Activated CD8-positive, alpha-beta T cell treated with anti-CD3 and anti-CD28 coated beads for 36 hours (primary cell): ENCODE results near the gene PSD2. TPM values are rescaled to one million over a fixed set of nuclear protein-coding genes. Genes with fewer than 3 reads are reported as not detected.
A peak's percentile ranks its signal among the peaks of the same experiment; 100 is the strongest.

ENCODE experiments used
- ATAC-seq: fragments of 200-7000 bp; cut with Tn5 transposase; one replicate; pipeline ENCODE4 v1.10.0; 2021; ENCODE audit warnings: mild to moderate bottlenecking, moderate library complexity
- CTCF ChIA-PET: fragments of 350-600 bp; sonication (Branson Sonifier 250); formaldehyde crosslinking; loops from one replicate; lab custom pipeline; 2021; ENCODE audit warnings: antibody characterized with exemption; lab: Charles Lee
- POLR2A ChIA-PET: fragments of 350-600 bp; sonication (Branson Sonifier 250); formaldehyde crosslinking; loops from one replicate; lab custom pipeline; 2021; ENCODE audit warnings: antibody characterized with exemption; lab: Charles Lee
- DNase-seq: peaks from one replicate; pipeline ENCODE4 v3.0.0-alpha.2; 2020
- H3K27ac Mint-ChIP-seq: one replicate; pipeline ENCODE4 v1.8.0; 2021; ENCODE audit warnings: mild to moderate bottlenecking, mixed read lengths
- H3K27me3 Mint-ChIP-seq: one replicate; pipeline ENCODE4 v1.8.0; 2021; ENCODE audit warnings: mixed read lengths
- H3K36me3 Mint-ChIP-seq: one replicate; pipeline ENCODE4 v1.8.0; 2021; ENCODE audit warnings: low read depth, mixed read lengths
- H3K4me1 Mint-ChIP-seq: one replicate; pipeline ENCODE4 v1.8.0; 2021; ENCODE audit warnings: low read depth, mixed read lengths
- H3K4me3 Mint-ChIP-seq: one replicate; pipeline ENCODE4 v1.8.0; 2021; ENCODE audit warnings: mild to moderate bottlenecking, moderate library complexity, mixed read lengths
- H3K9me3 Mint-ChIP-seq: one replicate; pipeline ENCODE4 v1.8.0; 2021; ENCODE audit warnings: mixed read lengths
- intact Hi-C: fragments of 100-400 bp; cut with micrococcal nuclease; formaldehyde crosslinking; loops from one replicate; pipeline ENCODE4 v1.10.0; 2022
- total RNA-seq, 2 experiments: library from RNA; stranded (reverse); gene quantifications; one replicate each; pipeline ENCODE4 v1.2.3, GENCODE V29; 2021
- TF ChIP-seq, protein P1 (sequence below): fragments of 200-600 bp; IDR thresholded peaks from one replicate; pipeline ENCODE4 v1.8.0; 2022; ENCODE audit warnings: antibody characterized with exemption, mild to moderate bottlenecking

The PSD2 gene
- total RNA-seq, 2 experiments from 2014 or later = 0.14 TPM; not detected in 1

DNA sequence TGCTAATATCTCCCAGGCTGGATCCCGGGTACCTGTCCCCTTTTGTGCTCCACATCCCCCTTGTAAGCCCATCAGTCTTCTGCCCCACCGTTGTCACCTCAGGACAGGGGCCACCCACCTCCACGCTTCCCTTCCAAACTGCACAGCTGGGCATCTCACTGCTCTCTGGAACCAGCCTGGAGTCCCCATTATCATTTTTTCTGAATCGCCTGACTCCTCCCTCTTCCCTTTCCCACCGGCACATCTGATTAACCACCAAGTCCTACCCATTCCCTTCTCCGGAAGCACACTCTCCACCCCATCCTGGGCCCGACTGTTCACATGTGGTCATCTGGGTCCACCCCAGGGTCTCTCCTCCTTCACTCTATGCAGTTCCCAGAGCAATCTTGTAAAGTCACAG, 53.9 kb downstream of the PSD2 start:
- ChIA-PET CTCF (interaction anchor here (0.8 to 2.7 kb wide), 9 partner anchors 10 to 120 kb away, joined by 3 to 17 read pairs (median 6); no protein-coding TSS in a partner anchor), POLR2A (interaction anchor here (0.8 kb wide), 1 partner anchor 10 kb away, joined by 3 read pairs; no protein-coding TSS in a partner anchor)
- Mint-ChIP-seq H3K4me3 (peak overlapping the region; percentile 70), H3K27me3 (peaks cover 12% of the 10 kb centered on the region), H3K36me3 (no peaks in the 10 kb centered on the region), H3K4me1 (peaks cover 8% of the 10 kb centered on the region), H3K9me3 (no peaks in the 10 kb centered on the region), H3K27ac (no peak overlapping the region)
- DNase-seq (no peak), ATAC-seq (no peak)
- TF ChIP-seq, protein P1, sequence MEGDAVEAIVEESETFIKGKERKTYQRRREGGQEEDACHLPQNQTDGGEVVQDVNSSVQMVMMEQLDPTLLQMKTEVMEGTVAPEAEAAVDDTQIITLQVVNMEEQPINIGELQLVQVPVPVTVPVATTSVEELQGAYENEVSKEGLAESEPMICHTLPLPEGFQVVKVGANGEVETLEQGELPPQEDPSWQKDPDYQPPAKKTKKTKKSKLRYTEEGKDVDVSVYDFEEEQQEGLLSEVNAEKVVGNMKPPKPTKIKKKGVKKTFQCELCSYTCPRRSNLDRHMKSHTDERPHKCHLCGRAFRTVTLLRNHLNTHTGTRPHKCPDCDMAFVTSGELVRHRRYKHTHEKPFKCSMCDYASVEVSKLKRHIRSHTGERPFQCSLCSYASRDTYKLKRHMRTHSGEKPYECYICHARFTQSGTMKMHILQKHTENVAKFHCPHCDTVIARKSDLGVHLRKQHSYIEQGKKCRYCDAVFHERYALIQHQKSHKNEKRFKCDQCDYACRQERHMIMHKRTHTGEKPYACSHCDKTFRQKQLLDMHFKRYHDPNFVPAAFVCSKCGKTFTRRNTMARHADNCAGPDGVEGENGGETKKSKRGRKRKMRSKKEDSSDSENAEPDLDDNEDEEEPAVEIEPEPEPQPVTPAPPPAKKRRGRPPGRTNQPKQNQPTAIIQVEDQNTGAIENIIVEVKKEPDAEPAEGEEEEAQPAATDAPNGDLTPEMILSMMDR = no peak
- intact Hi-C loops = no loop called here

GRCh38 chr5:139849942-139850341, 54.3 kb downstream of the PSD2 start:
- ATAC-seq (no peak), DNase-seq (no peak)
- Mint-ChIP-seq H3K27ac (no peak overlapping the region), H3K27me3 (peaks cover 12% of the 10 kb centered on the region), H3K4me1 (peaks cover 6% of the 10 kb centered on the region), H3K36me3 (no peaks in the 10 kb centered on the region), H3K9me3 (no peaks in the 10 kb centered on the region), H3K4me3 (peak overlapping the region; percentile 70)
- ChIA-PET POLR2A (no interaction called here), CTCF (interaction anchor here (1.1 to 2.7 kb wide), 8 partner anchors 10 to 119 kb away, joined by 3 to 17 read pairs (median 6); no protein-coding TSS in a partner anchor)
- TF ChIP-seq, protein P1 = no peak
- intact Hi-C loops = no loop called here

DNA sequence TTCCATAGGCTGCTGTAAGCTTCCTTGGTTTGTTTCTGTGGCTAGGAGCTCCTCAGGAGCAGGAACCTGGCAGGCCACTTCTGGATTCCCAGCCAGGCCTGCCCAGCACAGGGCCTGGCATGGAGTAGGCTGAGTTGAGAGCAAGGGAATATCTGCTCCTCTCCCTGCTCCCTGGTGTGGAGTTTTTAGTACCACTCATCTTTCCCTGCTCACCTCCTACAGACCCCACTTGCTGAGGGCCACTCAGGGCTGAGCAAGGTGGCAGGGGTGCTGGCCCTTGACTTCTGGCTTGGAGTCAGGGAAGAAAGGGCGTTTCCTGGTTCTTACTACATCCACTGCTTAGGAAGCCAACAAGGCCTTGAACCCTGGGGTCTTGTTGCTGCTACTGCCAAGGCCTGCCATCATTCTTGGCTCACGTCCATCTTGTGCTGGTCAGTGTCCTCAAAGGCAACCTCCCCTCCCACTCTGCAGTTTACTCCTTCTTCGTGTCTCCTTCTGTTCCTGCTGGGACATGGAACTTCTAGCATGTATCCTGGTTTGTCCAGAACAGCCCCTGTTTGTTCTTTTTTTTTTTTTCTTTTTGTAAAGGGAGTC, 54.9 kb downstream of the PSD2 start:
- H3K4me3 Mint-ChIP-seq = no peak overlapping the region
- no peak for ATAC-seq
- POLR2A ChIA-PET = no interaction called here
- TF ChIP-seq, protein P1 = no peak
- H3K27me3 Mint-ChIP-seq = peaks cover 10% of the 10 kb centered on the region
- CTCF ChIA-PET = interaction anchor here (1.1 to 2.7 kb wide), 8 partner anchors 9 to 119 kb away, joined by 3 to 17 read pairs (median 5); no protein-coding TSS in a partner anchor
- peak overlapping the region; percentile 24 for H3K27ac Mint-ChIP-seq
- no peaks in the 10 kb centered on the region for H3K36me3 Mint-ChIP-seq
- intact Hi-C loops = no loop called here
- H3K4me1 Mint-ChIP-seq = peaks cover 6% of the 10 kb centered on the region
- H3K9me3 Mint-ChIP-seq = no peaks in the 10 kb centered on the region
- no peak for DNase-seq

DNA sequence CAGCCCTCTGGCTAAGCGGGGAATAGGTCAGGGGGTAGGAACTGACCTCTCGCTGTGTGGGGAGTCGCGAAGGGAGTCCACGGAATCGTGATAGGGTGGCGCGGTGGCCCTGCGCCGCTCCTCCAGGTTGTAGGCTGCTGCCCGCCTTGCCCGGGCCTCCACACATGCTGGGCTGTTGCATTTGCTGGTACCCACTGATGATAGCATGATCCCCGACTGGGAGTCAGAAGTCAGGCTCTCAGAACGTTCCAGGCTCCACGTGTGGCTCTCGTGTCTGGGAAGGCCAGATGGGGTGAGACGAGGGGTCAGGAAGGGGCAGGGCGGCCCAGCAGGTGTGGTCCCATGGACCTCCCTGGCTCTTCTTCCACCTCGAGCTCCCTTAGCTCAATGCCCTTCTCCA, 56.0 kb downstream of the PSD2 start:
- DNase-seq (no peak), ATAC-seq (no peak)
- Mint-ChIP-seq H3K27ac (no peak overlapping the region), H3K27me3 (peaks cover 2% of the 10 kb centered on the region), H3K4me3 (no peak overlapping the region), H3K36me3 (no peaks in the 10 kb centered on the region), H3K4me1 (peaks cover 6% of the 10 kb centered on the region), H3K9me3 (no peaks in the 10 kb centered on the region)
- TF ChIP-seq, protein P1 = no peak
- intact Hi-C loops = no loop called here
- CTCF ChIA-PET = interaction anchor here (1.3 to 2.8 kb wide), 3 partner anchors 64 to 117 kb away, joined by 3 to 16 read pairs (median 11); no protein-coding TSS in a partner anchor
- POLR2A ChIA-PET = no interaction called here

DNA sequence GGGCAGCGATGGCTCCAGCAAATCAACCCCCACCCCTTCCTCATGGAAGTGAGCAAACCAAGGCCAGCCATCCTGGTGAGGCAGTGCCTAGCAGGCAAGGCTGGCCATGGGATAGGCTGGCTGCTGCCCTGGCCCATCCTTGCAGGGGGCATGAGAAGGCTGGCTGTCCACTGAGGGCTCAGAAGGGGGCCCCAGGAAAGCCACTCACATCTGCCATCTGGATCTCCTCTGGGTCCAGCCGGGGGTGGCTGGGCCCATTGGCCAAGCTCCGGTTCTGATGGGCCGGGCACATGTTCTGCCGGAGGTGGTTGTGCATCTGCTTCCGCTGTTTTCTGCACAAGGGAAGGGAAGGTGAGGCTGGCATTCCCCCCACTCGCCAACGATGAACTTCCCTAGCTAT, 57.1 kb downstream of the PSD2 start:
- TF ChIP-seq, protein P1 = no peak
- Mint-ChIP-seq H3K27ac (no peak overlapping the region), H3K36me3 (no peaks in the 10 kb centered on the region), H3K4me3 (no peak overlapping the region), H3K9me3 (no peaks in the 10 kb centered on the region), H3K27me3 (no peaks in the 10 kb centered on the region), H3K4me1 (peaks cover 3% of the 10 kb centered on the region)
- DNase-seq (no peak), ATAC-seq (no peak)
- POLR2A ChIA-PET = no interaction called here
- CTCF ChIA-PET = interaction anchor here (2.3 to 2.8 kb wide), 2 partner anchors 66 to 116 kb away, joined by 11 to 16 read pairs; no protein-coding TSS in a partner anchor
- intact Hi-C loops = no loop called here
